ENCODE results near the gene SDK1. TPM values are rescaled to one million over a fixed set of nuclear protein-coding genes. Genes with fewer than 3 reads are reported as not detected.

Gene SDK1
- total and polyA plus RNA-seq, 10 of the 15 experiments (the other 5 are each of a cell fraction or from before 2014, with no cell fraction given): 0.14 to 0.33 TPM; not detected in 8

DNA sequence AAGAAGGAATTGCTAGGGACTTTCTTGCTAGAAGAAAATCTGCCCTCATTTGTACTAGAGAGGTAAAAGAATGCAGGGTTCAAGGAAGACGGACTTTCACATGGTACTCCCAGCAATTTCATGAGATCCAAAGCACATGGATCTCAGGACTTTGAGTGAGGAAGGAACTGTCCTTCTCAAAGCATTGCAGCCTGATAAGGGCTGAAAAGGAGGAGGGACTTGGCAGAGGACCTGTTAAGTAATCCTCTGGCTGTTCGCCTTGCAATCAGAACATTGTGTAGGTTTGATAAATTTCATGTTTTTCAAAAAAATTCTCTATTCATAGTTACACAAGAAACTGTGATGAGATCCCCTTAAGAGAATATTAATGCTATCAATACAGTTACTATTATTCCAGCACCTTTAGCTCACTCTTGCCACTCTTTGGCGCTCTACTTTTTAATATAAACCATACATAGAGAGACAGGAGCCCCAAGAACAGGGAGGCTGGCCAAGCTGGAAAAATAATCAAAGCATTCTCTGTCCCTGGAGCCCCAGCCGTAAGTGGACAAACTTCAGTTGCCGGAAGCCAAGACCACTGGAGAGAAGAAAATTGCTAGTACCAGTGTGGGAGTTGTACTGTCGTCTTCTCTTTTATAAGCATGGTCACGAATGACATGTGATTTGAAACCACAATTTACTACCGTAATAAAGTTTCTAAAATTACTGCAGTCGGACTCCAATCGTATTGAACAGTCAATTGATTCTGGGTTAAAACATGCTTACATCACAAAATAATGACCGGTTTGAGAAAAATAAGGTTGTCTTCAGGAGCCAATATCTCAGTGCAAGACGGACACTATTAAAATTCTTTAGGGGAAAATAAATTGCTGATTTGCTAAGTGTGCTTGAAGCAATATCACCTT is 424.4 kb downstream of the SDK1 start:
- RAD21 ChIA-PET (ENCODE audit: unreplicated experiment): no interaction called here
- POLR2A ChIA-PET: no interaction called here
- Histone ChIP-seq H3K9me3 (replicated peaks; ENCODE audit: control insufficient read depth, insufficient read depth, low read length) (no peaks in the 10 kb centered on the region), H3K27ac (ENCODE audit: control insufficient read depth, insufficient read depth) (no peak overlapping the region), H3K36me3 (ENCODE audit: control insufficient read depth in 2 of 2, insufficient read depth in 2 of 2, low read length in 1 of 2) (no peaks in the 10 kb centered on the region), H3K4me2 (ENCODE audit: control insufficient read depth, insufficient read depth) (no peak overlapping the region), H3K27me3 (replicated peaks in 1 of 2; ENCODE audit: control insufficient read depth in 2 of 2, insufficient read depth in 2 of 2, low read length in 1 of 2) (no peaks in the 10 kb centered on the region), H3K9ac (ENCODE audit: control insufficient read depth, insufficient read depth, low read length) (no peak overlapping the region), H3K79me2 (ENCODE audit: control insufficient read depth, insufficient read depth, low read length) (no peaks in the 10 kb centered on the region), H3K4me1 (ENCODE audit: control insufficient read depth, insufficient read depth, low read length) (no peaks in the 10 kb centered on the region), H3K4me3 (no peak overlapping the region), H4K20me1 (ENCODE audit: control insufficient read depth, insufficient read depth) (no peaks in the 10 kb centered on the region), H2AFZ (ENCODE audit: control insufficient read depth, low read depth, low read length) (no peak overlapping the region)
- no TSS peak for BruUV-seq (replicated peaks)
- 47% methylated on average over 12 of the region's 12 CpGs for WGBS (ENCODE audit: insufficient coverage, insufficient replicate concordance, low lambda C conversion rate, missing lambda C conversion rate)
- DNase-seq (ENCODE audit: low read depth, low spot score) (no peak), FAIRE-seq (no peak), ATAC-seq (no peak)
- intact Hi-C loops (cut with micrococcal nuclease; ENCODE audit: unreplicated experiment): no loop called here
- TF ChIP-seq JUNB (IDR thresholded peaks at IDR 0.05): no peak
- TF ChIP-seq YBX1 (IDR thresholded peaks at IDR 0.05): no peak
- TF ChIP-seq FOXK2 (IDR thresholded peaks at IDR 0.05): no peak
- TF ChIP-seq, protein P1, sequence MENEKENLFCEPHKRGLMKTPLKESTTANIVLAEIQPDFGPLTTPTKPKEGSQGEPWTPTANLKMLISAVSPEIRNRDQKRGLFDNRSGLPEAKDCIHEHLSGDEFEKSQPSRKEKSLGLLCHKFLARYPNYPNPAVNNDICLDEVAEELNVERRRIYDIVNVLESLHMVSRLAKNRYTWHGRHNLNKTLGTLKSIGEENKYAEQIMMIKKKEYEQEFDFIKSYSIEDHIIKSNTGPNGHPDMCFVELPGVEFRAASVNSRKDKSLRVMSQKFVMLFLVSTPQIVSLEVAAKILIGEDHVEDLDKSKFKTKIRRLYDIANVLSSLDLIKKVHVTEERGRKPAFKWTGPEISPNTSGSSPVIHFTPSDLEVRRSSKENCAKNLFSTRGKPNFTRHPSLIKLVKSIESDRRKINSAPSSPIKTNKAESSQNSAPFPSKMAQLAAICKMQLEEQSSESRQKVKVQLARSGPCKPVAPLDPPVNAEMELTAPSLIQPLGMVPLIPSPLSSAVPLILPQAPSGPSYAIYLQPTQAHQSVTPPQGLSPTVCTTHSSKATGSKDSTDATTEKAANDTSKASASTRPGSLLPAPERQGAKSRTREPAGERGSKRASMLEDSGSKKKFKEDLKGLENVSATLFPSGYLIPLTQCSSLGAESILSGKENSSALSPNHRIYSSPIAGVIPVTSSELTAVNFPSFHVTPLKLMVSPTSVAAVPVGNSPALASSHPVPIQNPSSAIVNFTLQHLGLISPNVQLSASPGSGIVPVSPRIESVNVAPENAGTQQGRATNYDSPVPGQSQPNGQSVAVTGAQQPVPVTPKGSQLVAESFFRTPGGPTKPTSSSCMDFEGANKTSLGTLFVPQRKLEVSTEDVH (IDR thresholded peaks at IDR 0.05; ENCODE audit: low read depth, partially characterized antibody): no peak
- no peak for TF ChIP-seq BMI1 (IDR thresholded peaks at IDR 0.05; ENCODE audit: borderline replicate concordance)
- TF ChIP-seq MTA3 (IDR thresholded peaks at IDR 0.05; ENCODE audit: borderline replicate concordance, low read length): no peak
- TF ChIP-seq ETV6 (conservative IDR thresholded peaks at IDR 0.05 in 1 of 2, IDR thresholded peaks at IDR 0.05 in 1 of 2; ENCODE audit: borderline replicate concordance in 1 of 2, low read depth in 1 of 2): no peak
- no peak for TF ChIP-seq MTA2 (IDR thresholded peaks at IDR 0.05; ENCODE audit: low read depth)
- SMC1A ChIA-PET (ENCODE audit: uncharacterized antibody, unreplicated experiment): no interaction called here
- in situ Hi-C loops (cut with MboI): no loop called here
- CTCF ChIA-PET: no interaction called here

Measured in GM12878 (cell line).